Choroid plexus epithelial cell (primary cell): ENCODE measurements around the gene AQP12B.
"Not testable (repeated sequence)": the region's sequence is repeated elsewhere in the genome, so short reads cannot be mapped to it uniquely, and the experiment has no call there.

Experiments used
- DNase-seq: peaks from one replicate; pipeline ENCODE4 v3.0.0-alpha.2; 2010; ENCODE audit warnings: low read depth
- H3K4me3 ChIP-seq: 2 replicates; pipeline ENCODE4 v1.5.1; 2011; ENCODE audit warnings: low read depth, mild to moderate bottlenecking, control low read depth, low read length, moderate library complexity
- CTCF ChIP-seq: conservative IDR thresholded peaks from 2 replicates; pipeline ENCODE4 v1.5.1; 2011; ENCODE audit warnings: low read depth, mild to moderate bottlenecking, control low read depth, inconsistent platforms, low read length, moderate library complexity

Gene AQP12B

GRCh38 chr2:240703417-240704341, 21.0 kb upstream of the AQP12B start:
- DNase-seq = no peak

GRCh38 chr2:240702640-240703011, 19.9 kb upstream of the AQP12B start:
- H3K4me3 ChIP-seq = no peak overlapping the region
- TF ChIP-seq CTCF = no peak
- no peak for DNase-seq

More at GRCh38 chr2:240703417-240704341, 21.0 kb upstream of the AQP12B start:
- H3K4me3 ChIP-seq = no peak overlapping the region
- no peak for TF ChIP-seq CTCF

GRCh38 chr2:240701736-240702639, 19.3 kb upstream of the AQP12B start:
- DNase-seq = no peak
- H3K4me3 ChIP-seq = no peak overlapping the region
- no peak for TF ChIP-seq CTCF

- DNase-seq = no peak
- no peak overlapping the region for H3K4me3 ChIP-seq
- no peak for TF ChIP-seq CTCF
These were observed 18.5 kb upstream of the AQP12B start for GRCh38 chr2:240701091-240701735.

GRCh38 chr2:240700616-240701015, 17.9 kb upstream of the AQP12B start:
- DNase-seq, H3K4me3 ChIP-seq: not testable (repeated sequence)

- DNase-seq, H3K4me3 ChIP-seq: not testable (repeated sequence)
These were observed 17.1 kb upstream of the AQP12B start for GRCh38 chr2:240699835-240700234.

DNA sequence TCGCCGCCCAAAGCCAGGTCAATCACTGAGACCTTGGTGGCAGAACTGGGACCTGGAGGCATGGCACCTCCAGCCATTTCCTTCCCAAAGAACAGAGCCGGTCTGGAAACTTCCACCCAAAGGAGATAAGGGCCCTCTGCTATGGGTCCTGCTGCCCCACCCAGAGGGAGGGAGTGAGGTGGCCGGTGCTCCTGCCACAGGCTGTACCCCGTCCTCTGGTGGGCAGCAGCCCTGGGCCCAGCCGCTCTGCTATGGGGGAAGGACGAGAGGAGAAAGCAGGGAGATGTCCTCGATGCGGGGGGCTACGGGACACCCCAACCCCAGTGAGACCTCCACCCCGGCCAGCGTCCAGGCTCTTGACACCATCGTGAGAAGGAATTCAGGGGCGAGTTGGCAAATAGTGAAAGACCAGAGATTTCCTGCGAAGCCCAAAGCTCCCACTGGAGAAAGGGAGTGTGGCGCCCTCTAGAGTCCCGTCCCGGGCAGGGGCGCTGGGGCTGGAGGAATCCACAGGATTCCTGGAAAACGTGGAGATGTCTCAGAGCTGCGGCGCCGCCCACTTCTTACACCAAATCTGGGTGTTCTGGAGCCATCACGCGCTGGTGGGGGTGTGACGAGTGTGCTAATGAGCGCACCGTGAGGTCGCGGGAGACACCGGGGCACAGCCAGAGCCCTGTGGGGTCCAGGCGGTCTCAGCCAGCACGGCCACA, 16.3 kb upstream of the AQP12B start:
- DNase-seq, H3K4me3 ChIP-seq: not testable (repeated sequence)

DNA sequence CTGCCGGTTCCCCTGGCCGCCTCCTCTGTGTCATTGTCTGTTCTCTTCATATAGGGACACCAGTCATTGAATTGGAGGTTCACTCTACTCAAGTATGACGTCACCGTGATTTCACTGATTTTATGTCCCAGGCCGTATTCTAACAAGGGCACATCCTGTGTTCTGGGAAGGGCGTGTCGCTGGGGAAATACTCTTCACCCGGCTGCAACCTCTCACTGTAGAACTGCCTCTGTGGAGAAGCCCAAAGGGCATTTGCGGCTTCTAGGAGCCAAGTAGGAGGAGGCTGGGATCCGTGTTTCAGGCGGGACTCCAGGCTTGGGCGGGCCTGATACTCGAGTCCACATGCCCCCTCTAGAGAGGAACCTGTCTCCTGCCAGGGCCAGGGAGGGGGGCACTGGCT, 13.8 kb upstream of the AQP12B start:
- H3K4me3 ChIP-seq, DNase-seq: not testable (repeated sequence)

GRCh38 chr2:240695593-240695992, 12.9 kb upstream of the AQP12B start:
- not testable (repeated sequence) for DNase-seq, H3K4me3 ChIP-seq

DNA sequence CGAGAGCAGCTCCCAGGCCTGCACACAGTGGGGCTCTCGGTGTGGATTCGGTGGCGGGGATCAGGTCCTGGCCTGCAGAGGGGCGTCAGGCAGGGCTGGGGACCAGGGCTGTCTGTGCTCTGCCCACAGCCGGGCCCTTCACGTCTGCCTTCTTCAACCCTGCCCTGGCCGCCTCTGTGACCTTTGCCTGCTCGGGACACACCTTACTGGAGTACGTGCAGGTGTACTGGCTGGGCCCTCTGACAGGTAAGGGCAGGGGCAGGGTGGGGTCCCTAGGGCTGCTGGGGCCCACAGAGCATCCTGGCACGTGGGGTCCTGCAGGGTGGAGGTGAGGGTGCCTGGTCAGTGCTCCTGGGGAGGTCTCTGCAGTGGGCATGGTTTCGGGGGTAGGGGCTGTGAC, 11.6 kb upstream of the AQP12B start:
- H3K4me3 ChIP-seq = not testable (repeated sequence)

GRCh38 chr2:240692583-240693561, 10.2 kb upstream of the AQP12B start:
- not testable (repeated sequence) for DNase-seq, H3K4me3 ChIP-seq

More for the DNA sequence above, 11.6 kb upstream of the AQP12B start:
- DNase-seq = not testable (repeated sequence)
